CD14-positive monocyte (primary cell): Measurements from ENCODE around the gene TTLL6. TPM values are rescaled to one million over a fixed set of nuclear protein-coding genes. Genes with fewer than 3 reads are reported as not detected.

Experiments
- DNase-seq, 3 donors: peaks; one replicate each; pipeline ENCODE4 v3.0.0-alpha.2; 2011 to 2022
- H2AFZ ChIP-seq: 2 replicates; pipeline ENCODE4 v1.6.0; 2012; ENCODE audit warnings: mild to moderate bottlenecking, low read depth, low read length, inconsistent platforms; ENCODE audit not compliant: insufficient read depth, poor library complexity, severe bottlenecking
- H3K27ac ChIP-seq, 2 donors: 1 replicate in 1 of 2; 2 replicates in 1 of 2; pipeline ENCODE4 v1.5.1; 2012 to 2013; ENCODE audit warnings: low read length in 2 of 2, control low read depth in 1 of 2, inconsistent platforms in 1 of 2, low read depth in 1 of 2, mild to moderate bottlenecking in 1 of 2
- H3K27me3 ChIP-seq, 2 donors: one replicate each; pipeline versions ENCODE4 v1.6.0 to v1.6.1; 2011 to 2013; ENCODE audit warnings: low read length in 2 of 2; ENCODE audit not compliant: control insufficient read depth in 2 of 2, insufficient read depth in 2 of 2
- H3K36me3 ChIP-seq, 2 donors: replicated peaks in 1 of 2; 1 replicate in 1 of 2; 2 replicates in 1 of 2; pipeline versions ENCODE4 v1.5.1 to v1.6.1; 2012 to 2013; ENCODE audit warnings: low read length in 2 of 2, control low read depth in 1 of 2, inconsistent platforms in 1 of 2, mild to moderate bottlenecking in 1 of 2; ENCODE audit not compliant: insufficient read depth in 2 of 2, control insufficient read depth in 1 of 2
- H3K4me1 ChIP-seq, 2 donors: 1 replicate in 1 of 2; 2 replicates in 1 of 2; pipeline versions ENCODE4 v1.5.1 to v1.6.1; 2012 to 2013; ENCODE audit warnings: low read length in 2 of 2, control low read depth in 1 of 2, inconsistent platforms in 1 of 2, mild to moderate bottlenecking in 1 of 2, moderate library complexity in 1 of 2; ENCODE audit not compliant: insufficient read depth in 2 of 2, control insufficient read depth in 1 of 2
- H3K4me2 ChIP-seq: replicated peaks from 2 replicates; pipeline ENCODE3; 2012; ENCODE audit warnings: low read length, moderate library complexity, mild to moderate bottlenecking; ENCODE audit not compliant: poor library complexity, severe bottlenecking; ENCODE audit errors: extremely low read depth
- H3K4me3 ChIP-seq, 3 experiments: fragments of 200-600 bp in 1 of 3; sonication (generic) in 1 of 3; replicated peaks in 1 of 3; 1 replicate in 2 of 3; 2 replicates in 1 of 3; pipeline ENCODE4 v1.5.1; 2011 to 2013; ENCODE audit warnings: low read length in 3 of 3, mild to moderate bottlenecking in 3 of 3, control low read depth in 2 of 3, low read depth in 2 of 3, inconsistent platforms in 1 of 3, moderate library complexity in 1 of 3
- H3K79me2 ChIP-seq: 2 replicates; pipeline ENCODE4 v1.6.0; 2012; ENCODE audit warnings: mild to moderate bottlenecking, control low read depth, inconsistent platforms, low read length, moderate library complexity; ENCODE audit not compliant: insufficient read depth
- H3K9ac ChIP-seq: 2 replicates; pipeline ENCODE4 v1.6.0; 2017; ENCODE audit warnings: low read length, mild to moderate bottlenecking; ENCODE audit not compliant: insufficient read depth, poor library complexity, severe bottlenecking
- H3K9me3 ChIP-seq, 2 donors: replicated peaks in 1 of 2; 1 replicate in 1 of 2; 2 replicates in 1 of 2; pipeline versions ENCODE4 v1.5.1 to v1.6.1; 2012 to 2013; ENCODE audit warnings: low read length in 2 of 2, control low read depth in 1 of 2; ENCODE audit not compliant: control insufficient read depth in 1 of 2, insufficient read depth in 1 of 2
- H4K20me1 ChIP-seq: 2 replicates; pipeline ENCODE4 v1.6.0; 2012; ENCODE audit warnings: mild to moderate bottlenecking, low read length, control low read depth, moderate library complexity; ENCODE audit not compliant: insufficient read depth
- H3K27ac Mint-ChIP-seq, 7 donors: one replicate each; pipeline ENCODE4 v1.8.0; 2020; ENCODE audit warnings: mild to moderate bottlenecking in 7 of 7, mixed read lengths in 7 of 7, moderate library complexity in 6 of 7, inconsistent platforms in 2 of 7
- H3K27me3 Mint-ChIP-seq, 3 donors: one replicate each; pipeline ENCODE4 v1.8.0; 2021 to 2022; ENCODE audit warnings: low read depth in 3 of 3, mild to moderate bottlenecking in 3 of 3, mixed read lengths in 3 of 3, moderate library complexity in 3 of 3, inconsistent platforms in 1 of 3
- H3K36me3 Mint-ChIP-seq, 2 donors: one replicate each; pipeline ENCODE4 v1.8.0; 2020; ENCODE audit warnings: mixed read lengths in 2 of 2, inconsistent platforms in 1 of 2, mild to moderate bottlenecking in 1 of 2
- H3K4me1 Mint-ChIP-seq: one replicate; pipeline ENCODE4 v1.8.0; 2020; ENCODE audit warnings: mild to moderate bottlenecking, mixed read lengths
- H3K4me3 Mint-ChIP-seq, 2 donors: one replicate each; pipeline ENCODE4 v1.8.0; 2020; ENCODE audit warnings: mild to moderate bottlenecking in 2 of 2, mixed read lengths in 2 of 2, moderate library complexity in 1 of 2
- H3K9me3 Mint-ChIP-seq, 7 donors: one replicate each; pipeline ENCODE4 v1.8.0; 2020 to 2022; ENCODE audit warnings: mixed read lengths in 7 of 7, mild to moderate bottlenecking in 6 of 7, moderate library complexity in 6 of 7, inconsistent platforms in 2 of 7
- WGBS: methylation state at CpG from one replicate; pipeline ENCODE4 v1.1.5; 2013; ENCODE audit warnings: missing lambda C conversion rate; ENCODE audit not compliant: insufficient coverage; 5-methylcytosine and 5-hydroxymethylcytosine counted together
- intact Hi-C, 2 donors: fragments of 100-400 bp; cut with micrococcal nuclease; formaldehyde crosslinking; loops; one replicate each; pipeline versions ENCODE4 v1.15.0 to v1.15.1; 2023
- polyA plus RNA-seq, 3 donors: library from polyadenylated mRNA; depleted of rRNA in 1 of 3; unstranded in 2 of 3; stranded (reverse) in 1 of 3; fragments of 300-500 nt in 2 of 3; fragments of >200 nt in 1 of 3; fragmentation: Illumina TruSeq in 2 of 3; gene quantifications; 1 replicate in 2 of 3; 2 replicates in 1 of 3; pipeline ENCODE4 v1.2.3, GENCODE V29; 2012 to 2021
- TF ChIP-seq, protein P1 (sequence below): fragments of 200-600 bp; IDR thresholded peaks from one replicate; pipeline ENCODE4 v1.8.0; 2022; ENCODE audit warnings: antibody characterized with exemption, mild to moderate bottlenecking

TTLL6 gene
- polyA plus RNA-seq, 3 donors: not detected

DNA sequence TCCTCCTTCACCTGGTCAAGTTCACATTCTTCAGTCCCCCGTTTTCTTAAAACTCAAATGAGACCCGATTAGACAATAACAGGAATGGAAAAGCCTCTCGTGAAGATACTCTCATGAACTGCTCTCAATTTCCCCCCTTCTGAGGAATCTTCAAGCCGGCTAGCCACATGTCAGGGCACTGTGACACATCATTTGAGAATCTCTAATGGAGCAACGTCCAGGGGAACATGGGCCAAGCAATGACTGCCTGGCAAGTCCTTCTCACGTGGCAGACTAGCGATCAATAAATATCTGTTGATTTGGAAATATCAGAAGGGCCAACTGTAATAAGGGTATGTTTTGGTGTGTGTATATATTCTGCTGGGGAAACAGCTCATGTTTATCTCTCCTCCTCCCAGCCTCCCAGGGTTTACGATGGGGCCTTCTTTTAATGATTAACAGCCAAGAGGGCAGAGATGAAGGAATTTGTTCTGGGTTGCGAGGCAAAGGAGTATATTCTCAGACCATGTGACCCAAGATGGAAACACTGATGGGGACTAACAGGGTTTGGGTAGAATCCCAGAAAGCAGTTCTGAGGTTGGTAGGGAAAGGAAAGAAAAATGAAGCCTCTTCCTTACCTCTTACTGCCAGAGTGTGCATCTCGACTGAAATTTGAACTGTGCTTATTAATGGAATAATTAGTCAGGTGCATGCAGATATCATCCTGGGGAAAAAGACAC is 21.4 kb downstream of the TTLL6 start:
- H3K27me3 ChIP-seq: peaks cover 0 to 15% of the 10 kb centered on the region in 2 donors
- Mint-ChIP-seq H3K4me3 (no peak overlapping the region), H3K27me3 (peaks cover 13 to 60% (median 33%) of the 10 kb centered on the region in 3 donors), H3K4me1 (peaks cover 19% of the 10 kb centered on the region), H3K9me3 (no peaks in the 10 kb centered on the region), H3K36me3 (no peaks in the 10 kb centered on the region), H3K27ac (peak overlapping the region in 1 of 7 donors; percentile 31)
- TF ChIP-seq, protein P1, sequence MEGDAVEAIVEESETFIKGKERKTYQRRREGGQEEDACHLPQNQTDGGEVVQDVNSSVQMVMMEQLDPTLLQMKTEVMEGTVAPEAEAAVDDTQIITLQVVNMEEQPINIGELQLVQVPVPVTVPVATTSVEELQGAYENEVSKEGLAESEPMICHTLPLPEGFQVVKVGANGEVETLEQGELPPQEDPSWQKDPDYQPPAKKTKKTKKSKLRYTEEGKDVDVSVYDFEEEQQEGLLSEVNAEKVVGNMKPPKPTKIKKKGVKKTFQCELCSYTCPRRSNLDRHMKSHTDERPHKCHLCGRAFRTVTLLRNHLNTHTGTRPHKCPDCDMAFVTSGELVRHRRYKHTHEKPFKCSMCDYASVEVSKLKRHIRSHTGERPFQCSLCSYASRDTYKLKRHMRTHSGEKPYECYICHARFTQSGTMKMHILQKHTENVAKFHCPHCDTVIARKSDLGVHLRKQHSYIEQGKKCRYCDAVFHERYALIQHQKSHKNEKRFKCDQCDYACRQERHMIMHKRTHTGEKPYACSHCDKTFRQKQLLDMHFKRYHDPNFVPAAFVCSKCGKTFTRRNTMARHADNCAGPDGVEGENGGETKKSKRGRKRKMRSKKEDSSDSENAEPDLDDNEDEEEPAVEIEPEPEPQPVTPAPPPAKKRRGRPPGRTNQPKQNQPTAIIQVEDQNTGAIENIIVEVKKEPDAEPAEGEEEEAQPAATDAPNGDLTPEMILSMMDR: no peak
- 94% methylated on average over 4 of the region's 10 CpGs for WGBS
- no peak overlapping the region for H3K4me2 ChIP-seq
- H3K4me1 ChIP-seq: peaks cover 9 to 16% of the 10 kb centered on the region in 2 donors
- no peaks in the 10 kb centered on the region for H3K36me3 ChIP-seq
- H4K20me1 ChIP-seq: no peaks in the 10 kb centered on the region
- DNase-seq: no peak
- H3K79me2 ChIP-seq: no peaks in the 10 kb centered on the region
- H3K4me3 ChIP-seq: no peak overlapping the region
- H3K9ac ChIP-seq: no peak overlapping the region
- no peak overlapping the region for H2AFZ ChIP-seq
- intact Hi-C loops: no loop called here
- no peaks in the 10 kb centered on the region for H3K9me3 ChIP-seq
- H3K27ac ChIP-seq: no peak overlapping the region

DNA sequence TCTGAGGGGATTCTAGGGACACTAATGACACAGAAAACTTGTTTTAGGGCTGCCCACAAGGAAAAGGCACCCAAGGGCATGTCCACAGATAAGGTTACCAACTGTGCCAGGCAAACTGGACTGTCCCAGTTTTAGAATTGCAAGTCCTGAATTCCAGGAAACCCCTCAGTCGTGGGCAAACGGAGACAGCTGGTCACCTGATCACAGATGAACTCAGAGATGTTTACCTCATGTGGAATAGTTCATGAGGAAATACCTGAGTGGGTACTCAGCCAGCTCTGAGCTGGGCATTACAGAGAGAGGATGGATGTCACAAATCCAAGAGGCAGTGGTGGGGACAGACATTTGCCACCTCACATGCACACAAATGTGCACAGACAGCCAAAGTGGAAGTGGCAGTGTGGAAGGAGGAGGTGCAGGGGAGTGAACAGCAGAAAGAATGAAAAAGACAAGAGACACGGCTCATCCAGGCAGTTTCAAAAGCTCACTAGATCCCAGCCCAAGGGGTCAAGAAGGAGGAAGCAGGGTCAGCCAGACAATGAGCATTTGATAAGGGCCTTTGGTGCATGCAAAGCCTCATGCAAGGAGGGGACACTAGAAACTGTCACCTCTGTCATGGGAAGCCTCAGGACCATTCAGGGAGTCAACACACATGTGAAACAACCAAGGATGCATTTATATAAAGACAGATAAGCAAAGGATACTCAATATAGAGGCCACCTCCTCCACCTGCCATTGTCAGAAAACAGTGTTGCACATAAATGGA is 24.8 kb downstream of the TTLL6 start:
- Histone ChIP-seq H3K27me3 (peaks cover 5 to 20% of the 10 kb centered on the region in 2 donors), H3K4me2 (no peak overlapping the region), H3K9me3 (no peaks in the 10 kb centered on the region), H3K4me1 (peaks cover 3 to 8% of the 10 kb centered on the region in 2 donors), H3K9ac (no peak overlapping the region), H2AFZ (no peak overlapping the region), H3K4me3 (no peak overlapping the region), H3K27ac (no peak overlapping the region), H3K36me3 (no peaks in the 10 kb centered on the region), H4K20me1 (no peaks in the 10 kb centered on the region), H3K79me2 (no peaks in the 10 kb centered on the region)
- WGBS: 67% methylated on average over 3 of the region's 3 CpGs
- TF ChIP-seq, protein P1: no peak
- no peak for DNase-seq
- H3K4me3 Mint-ChIP-seq: no peak overlapping the region
- H3K27me3 Mint-ChIP-seq: peaks cover 27 to 59% (median 45%) of the 10 kb centered on the region in 3 donors
- no peaks in the 10 kb centered on the region for H3K36me3 Mint-ChIP-seq
- no peaks in the 10 kb centered on the region for H3K9me3 Mint-ChIP-seq
- intact Hi-C loops: loop anchor here in 1 of 2 donors (5.0 kb wide), 1 partner anchor 120 kb away; no protein-coding TSS in a partner anchor
- no peak overlapping the region for H3K27ac Mint-ChIP-seq
- H3K4me1 Mint-ChIP-seq: peaks cover 12% of the 10 kb centered on the region
